ENCODE measurements around the gene NDUFB2.

NDUFB2 gene

DNA sequence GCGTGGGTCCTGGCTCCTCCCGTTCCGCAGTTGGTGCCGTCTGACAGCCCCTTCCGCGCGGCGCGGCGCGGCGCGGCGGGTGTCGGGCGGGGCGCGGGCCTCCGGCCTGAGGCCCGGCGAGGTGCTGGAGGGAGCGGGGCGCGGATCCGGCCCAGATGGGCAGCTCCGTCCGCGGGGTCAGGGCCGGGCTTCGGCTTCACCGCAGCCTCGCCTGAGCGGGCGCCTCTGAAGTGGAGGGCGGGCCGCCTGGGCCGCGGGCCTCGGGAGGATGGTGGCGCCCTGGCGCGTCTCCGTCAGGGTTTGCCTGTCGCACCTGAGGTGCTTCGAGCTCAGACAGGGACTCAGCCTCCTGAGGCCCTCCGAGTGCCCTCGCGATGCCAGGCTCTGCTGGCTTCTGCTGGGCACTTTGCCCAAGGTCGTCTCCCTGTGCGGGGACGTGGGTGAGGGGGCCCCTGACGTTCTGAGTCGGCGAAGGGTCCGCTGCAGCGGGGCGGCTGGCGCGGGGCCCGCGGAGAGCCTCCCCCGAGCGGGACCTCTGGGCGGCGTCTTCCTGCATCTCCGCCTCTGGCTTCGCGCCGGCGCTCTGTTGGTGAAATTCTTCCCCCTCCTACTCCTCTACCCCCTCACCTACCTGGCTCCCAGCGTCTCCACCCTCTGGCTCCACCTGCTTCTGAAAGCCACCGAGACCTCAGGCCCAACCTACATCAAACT is 23.3 kb upstream of the NDUFB2 start:
- Histone ChIP-seq H4K20me1 (ENCODE audit: control insufficient read depth, insufficient read depth, low read depth, low read length) (no peaks in the 10 kb centered on the region), H3K27me3 (ENCODE audit: control insufficient read depth, low read length) (no peaks in the 10 kb centered on the region), H3K9me3 (ENCODE audit: control insufficient read depth, insufficient read depth, low read length) (no peaks in the 10 kb centered on the region), H3K27ac (ENCODE audit: low read depth, low read length) (peak overlapping the region; percentile 94), H3K79me2 (ENCODE audit: control insufficient read depth, low read length) (peaks cover 50% of the 10 kb centered on the region), H3K4me3 (ENCODE audit: low read length) (peak overlapping the region; percentile 81), H3K4me1 (ENCODE audit: control insufficient read depth, low read length) (peaks cover 55% of the 10 kb centered on the region), H3K36me3 (ENCODE audit: control insufficient read depth, low read length) (peaks cover 35% of the 10 kb centered on the region), H3F3A (ENCODE audit: control insufficient read depth, insufficient read depth) (peaks cover 33% of the 10 kb centered on the region), H3K4me2 (ENCODE audit: low read length) (peak overlapping the region; percentile 90), H3K9me2 (replicated peaks; ENCODE audit: control insufficient read depth, low read length) (no peaks in the 10 kb centered on the region)
- TF ChIP-seq, protein P1, sequence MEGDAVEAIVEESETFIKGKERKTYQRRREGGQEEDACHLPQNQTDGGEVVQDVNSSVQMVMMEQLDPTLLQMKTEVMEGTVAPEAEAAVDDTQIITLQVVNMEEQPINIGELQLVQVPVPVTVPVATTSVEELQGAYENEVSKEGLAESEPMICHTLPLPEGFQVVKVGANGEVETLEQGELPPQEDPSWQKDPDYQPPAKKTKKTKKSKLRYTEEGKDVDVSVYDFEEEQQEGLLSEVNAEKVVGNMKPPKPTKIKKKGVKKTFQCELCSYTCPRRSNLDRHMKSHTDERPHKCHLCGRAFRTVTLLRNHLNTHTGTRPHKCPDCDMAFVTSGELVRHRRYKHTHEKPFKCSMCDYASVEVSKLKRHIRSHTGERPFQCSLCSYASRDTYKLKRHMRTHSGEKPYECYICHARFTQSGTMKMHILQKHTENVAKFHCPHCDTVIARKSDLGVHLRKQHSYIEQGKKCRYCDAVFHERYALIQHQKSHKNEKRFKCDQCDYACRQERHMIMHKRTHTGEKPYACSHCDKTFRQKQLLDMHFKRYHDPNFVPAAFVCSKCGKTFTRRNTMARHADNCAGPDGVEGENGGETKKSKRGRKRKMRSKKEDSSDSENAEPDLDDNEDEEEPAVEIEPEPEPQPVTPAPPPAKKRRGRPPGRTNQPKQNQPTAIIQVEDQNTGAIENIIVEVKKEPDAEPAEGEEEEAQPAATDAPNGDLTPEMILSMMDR (IDR thresholded peaks at IDR 0.05; ENCODE audit: low read depth, low read length, poor library complexity, severe bottlenecking), result peak; percentile 37
- TF ChIP-seq EZH2phosphoT487 (IDR thresholded peaks at IDR 0.05; ENCODE audit: borderline replicate concordance, low read length), result no peak

DNA sequence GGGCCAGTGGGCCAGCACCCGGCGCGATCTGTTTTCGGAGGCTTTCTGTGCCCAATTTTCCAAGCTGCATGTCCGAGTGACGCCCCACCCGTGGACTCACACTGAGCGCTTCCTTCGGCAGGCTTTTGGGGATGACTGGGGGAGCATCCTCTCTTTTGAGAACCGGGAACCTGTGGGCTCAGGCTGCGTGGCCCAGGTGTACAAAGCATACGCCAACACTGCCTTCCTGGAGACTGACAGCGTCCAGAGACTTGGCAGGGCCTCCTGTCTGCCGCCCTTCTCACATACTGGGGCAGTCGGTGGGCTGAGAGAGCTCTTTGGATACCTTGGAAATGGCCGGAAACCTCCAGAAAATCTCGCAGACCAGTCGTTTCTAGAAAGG is 22.7 kb upstream of the NDUFB2 start:
- H3K4me1 ChIP-seq (ENCODE audit: control insufficient read depth, low read length), result peaks cover 58% of the 10 kb centered on the region
- H3K27me3 ChIP-seq (ENCODE audit: control insufficient read depth, low read length), result no peaks in the 10 kb centered on the region
- peak overlapping the region; percentile 94 for H3K27ac ChIP-seq (ENCODE audit: low read depth, low read length)

DNA sequence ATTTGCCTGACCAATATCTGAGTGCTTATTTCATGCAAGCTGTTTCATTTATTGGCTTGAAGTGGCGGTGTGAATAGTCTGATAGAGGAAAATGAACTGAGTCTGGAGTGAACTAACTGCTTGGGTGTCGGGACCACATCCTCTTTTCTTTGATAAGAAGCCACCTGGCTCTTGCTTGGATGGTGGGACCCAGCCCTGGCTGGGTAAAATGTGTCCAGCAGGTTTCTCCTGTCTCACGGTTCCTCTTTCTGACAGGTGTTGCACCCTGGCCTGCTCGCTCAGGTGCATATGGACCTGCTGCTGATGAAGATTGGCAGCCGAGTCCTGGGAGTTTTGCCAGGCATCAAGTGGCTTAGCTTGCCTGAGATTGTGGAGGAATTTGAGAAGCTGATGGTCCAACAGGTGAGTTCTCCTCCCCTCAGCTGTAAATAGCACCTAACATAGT is 22.1 kb upstream of the NDUFB2 start:
- H3K4me1 ChIP-seq (ENCODE audit: control insufficient read depth, low read length), result peaks cover 58% of the 10 kb centered on the region
- peak overlapping the region; percentile 90 for H3K4me2 ChIP-seq (ENCODE audit: low read length)
- peak overlapping the region; percentile 94 for H3K27ac ChIP-seq (ENCODE audit: low read depth, low read length)

More for the DNA sequence above, 22.7 kb upstream of the NDUFB2 start:
- H3K9me2 ChIP-seq (replicated peaks; ENCODE audit: control insufficient read depth, low read length), result no peaks in the 10 kb centered on the region
- no peaks in the 10 kb centered on the region for H3K9me3 ChIP-seq (ENCODE audit: control insufficient read depth, insufficient read depth, low read length)
- H3K79me2 ChIP-seq (ENCODE audit: control insufficient read depth, low read length), result peaks cover 56% of the 10 kb centered on the region
- H3K36me3 ChIP-seq (ENCODE audit: control insufficient read depth, low read length), result peaks cover 41% of the 10 kb centered on the region
- peak overlapping the region; percentile 81 for H3K4me3 ChIP-seq (ENCODE audit: low read length)
- H4K20me1 ChIP-seq (ENCODE audit: control insufficient read depth, insufficient read depth, low read depth, low read length), result no peaks in the 10 kb centered on the region
- TF ChIP-seq, protein P1 (IDR thresholded peaks at IDR 0.05; ENCODE audit: low read depth, low read length, poor library complexity, severe bottlenecking), result no peak
- TF ChIP-seq EZH2phosphoT487 (IDR thresholded peaks at IDR 0.05; ENCODE audit: borderline replicate concordance, low read length), result no peak
- H3K4me2 ChIP-seq (ENCODE audit: low read length), result peak overlapping the region; percentile 90
- H3F3A ChIP-seq (ENCODE audit: control insufficient read depth, insufficient read depth), result peaks cover 33% of the 10 kb centered on the region

More for the DNA sequence above, 22.1 kb upstream of the NDUFB2 start:
- Histone ChIP-seq H3K9me2 (replicated peaks; ENCODE audit: control insufficient read depth, low read length) (no peaks in the 10 kb centered on the region), H3K27me3 (ENCODE audit: control insufficient read depth, low read length) (no peaks in the 10 kb centered on the region), H3K9me3 (ENCODE audit: control insufficient read depth, insufficient read depth, low read length) (no peaks in the 10 kb centered on the region), H3F3A (ENCODE audit: control insufficient read depth, insufficient read depth) (peaks cover 32% of the 10 kb centered on the region), H4K20me1 (ENCODE audit: control insufficient read depth, insufficient read depth, low read depth, low read length) (no peaks in the 10 kb centered on the region), H3K36me3 (ENCODE audit: control insufficient read depth, low read length) (peaks cover 47% of the 10 kb centered on the region), H3K79me2 (ENCODE audit: control insufficient read depth, low read length) (peaks cover 62% of the 10 kb centered on the region), H3K4me3 (ENCODE audit: low read length) (peak overlapping the region; percentile 81)
- TF ChIP-seq, protein P1 (IDR thresholded peaks at IDR 0.05; ENCODE audit: low read depth, low read length, poor library complexity, severe bottlenecking), result no peak
- TF ChIP-seq EZH2phosphoT487 (IDR thresholded peaks at IDR 0.05; ENCODE audit: borderline replicate concordance, low read length), result no peak
